Measurements from ENCODE around the gene OR10AD1. TPM values are rescaled to one million over a fixed set of nuclear protein-coding genes. Genes with fewer than 3 reads are reported as not detected.
"Not testable (repeated sequence)": the region's sequence is repeated elsewhere in the genome, so short reads cannot be mapped to it uniquely, and the experiment has no call there.

The OR10AD1 gene
- total RNA-seq, 1 experiment from 2014 or later = not detected

DNA sequence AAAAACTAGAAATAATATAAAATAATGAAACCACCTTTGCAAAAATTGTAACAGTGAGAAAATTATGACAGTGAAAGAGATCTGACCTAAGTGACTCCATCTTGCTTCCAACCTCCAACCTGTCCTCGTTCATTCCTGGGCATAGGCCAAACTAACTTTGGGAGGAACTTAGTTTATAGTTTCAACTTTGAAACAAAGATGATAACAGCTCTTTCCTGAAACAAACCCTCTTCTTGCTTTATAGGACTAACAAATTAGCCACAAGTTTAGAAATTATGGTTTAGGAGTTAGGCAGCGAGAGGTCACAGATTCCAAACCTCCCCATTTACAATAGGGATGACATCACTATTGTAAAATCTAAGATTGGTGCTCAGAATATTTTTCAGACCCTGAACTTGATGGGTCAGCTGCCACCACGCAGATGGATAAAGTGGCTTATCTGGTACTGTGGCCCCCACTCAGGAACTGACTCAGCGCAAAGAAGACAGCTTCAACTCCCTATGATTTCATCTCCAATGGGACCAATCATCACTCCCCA lies 32.8 kb upstream of the OR10AD1 start:
- Histone ChIP-seq H3K36me3 (ENCODE audit: low read depth) (no peaks in the 10 kb centered on the region), H3K9me2 (ENCODE audit: insufficient read depth) (no peaks in the 10 kb centered on the region), H3K9me3 (ENCODE audit: insufficient read depth, low read depth) (0 out of 2 replicates have a peak, but pooled peaks cover 3% of the 10 kb centered on the region), H2AFZ (no peak overlapping the region), H3K4me1 (replicated peaks; ENCODE audit: insufficient read depth) (no peaks in the 10 kb centered on the region), H3K27me3 (ENCODE audit: insufficient read depth, low read depth) (peaks cover 11% of the 10 kb centered on the region; the same call in 1 of the 2 replicates), H3K4me2 (no peak overlapping the region), H3K27ac (no peak overlapping the region), H3K4me3 (no peak overlapping the region), H4K20me1 (ENCODE audit: insufficient read depth) (no peaks in the 10 kb centered on the region), H3F3A (ENCODE audit: insufficient read depth, low read depth) (no peaks in the 10 kb centered on the region), H3K79me2 (ENCODE audit: low read depth) (no peaks in the 10 kb centered on the region)
- BruUV-seq (replicated peaks) = no TSS peak
- CTCF ChIA-PET = no interaction called here
- DNase-seq = no peak
- TF ChIP-seq EZH2 (IDR thresholded peaks at IDR 0.05; ENCODE audit: low read depth) = no peak
- no peak for TF ChIP-seq CTCF (conservative IDR thresholded peaks at IDR 0.05)
- POLR2A ChIA-PET (ENCODE audit: unreplicated experiment) = no interaction called here
- intact Hi-C loops (cut with micrococcal nuclease; ENCODE audit: unreplicated experiment) = no loop called here

GRCh38 chr12:48231169-48231958 lies 28.3 kb upstream of the OR10AD1 start:
- H3K4me1 ChIP-seq (replicated peaks; ENCODE audit: insufficient read depth); H2AFZ ChIP-seq; POLR2A ChIA-PET (ENCODE audit: unreplicated experiment); intact Hi-C loops (cut with micrococcal nuclease; ENCODE audit: unreplicated experiment); H3K4me2 ChIP-seq; H3K79me2 ChIP-seq (ENCODE audit: low read depth); CTCF ChIA-PET; DNase-seq; H3K36me3 ChIP-seq (ENCODE audit: low read depth); BruUV-seq (replicated peaks); H3K27me3 ChIP-seq (ENCODE audit: insufficient read depth, low read depth); H3K27ac ChIP-seq; H4K20me1 ChIP-seq (ENCODE audit: insufficient read depth); H3K9me3 ChIP-seq (ENCODE audit: insufficient read depth, low read depth); H3K4me3 ChIP-seq; H3K9me2 ChIP-seq (ENCODE audit: insufficient read depth); H3F3A ChIP-seq (ENCODE audit: insufficient read depth, low read depth): not testable (repeated sequence)

DNA sequence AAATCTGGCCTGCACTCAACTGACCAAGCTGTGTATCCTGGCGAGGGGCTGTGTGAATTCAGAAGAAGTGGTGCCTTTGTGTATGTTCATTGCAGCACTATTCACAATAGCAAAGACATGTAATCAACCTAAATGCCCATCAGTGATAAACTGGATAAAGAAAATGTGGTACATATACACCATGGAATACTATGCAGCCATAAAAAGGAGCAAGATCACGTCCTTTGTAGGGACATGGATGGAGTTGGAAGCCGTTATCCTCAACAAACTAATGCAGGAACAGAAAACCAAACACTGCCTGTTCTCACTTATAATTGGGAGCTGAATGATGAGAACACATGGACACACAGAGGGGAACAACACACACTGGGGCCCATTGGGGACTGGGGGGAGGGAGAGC lies 21.4 kb upstream of the OR10AD1 start:
- POLR2A ChIA-PET (ENCODE audit: unreplicated experiment); H3K9me2 ChIP-seq (ENCODE audit: insufficient read depth); H3K9me3 ChIP-seq (ENCODE audit: insufficient read depth, low read depth); DNase-seq; H3K36me3 ChIP-seq (ENCODE audit: low read depth); H3K4me3 ChIP-seq; H3K79me2 ChIP-seq (ENCODE audit: low read depth); H2AFZ ChIP-seq; H3K4me1 ChIP-seq (replicated peaks; ENCODE audit: insufficient read depth); intact Hi-C loops (cut with micrococcal nuclease; ENCODE audit: unreplicated experiment); CTCF ChIA-PET; H3K27ac ChIP-seq; H3K27me3 ChIP-seq (ENCODE audit: insufficient read depth, low read depth); BruUV-seq (replicated peaks); H3K4me2 ChIP-seq; H4K20me1 ChIP-seq (ENCODE audit: insufficient read depth); H3F3A ChIP-seq (ENCODE audit: insufficient read depth, low read depth): not testable (repeated sequence)

GRCh38 chr12:48221645-48222044 lies 18.6 kb upstream of the OR10AD1 start:
- Histone ChIP-seq H3K4me1 (replicated peaks; ENCODE audit: insufficient read depth) (no peaks in the 10 kb centered on the region), H3K4me2 (no peak overlapping the region), H3K4me3 (no peak overlapping the region), H2AFZ (no peak overlapping the region), H3K27ac (no peak overlapping the region), H3K36me3 (ENCODE audit: low read depth) (no peaks in the 10 kb centered on the region), H3K9me2 (ENCODE audit: insufficient read depth) (no peaks in the 10 kb centered on the region), H3K9me3 (ENCODE audit: insufficient read depth, low read depth) (no peaks in the 10 kb centered on the region), H3K27me3 (ENCODE audit: insufficient read depth, low read depth) (peaks cover under 1% of the 10 kb centered on the region; the same call in 1 of the 2 replicates), H3K79me2 (ENCODE audit: low read depth) (no peaks in the 10 kb centered on the region), H4K20me1 (ENCODE audit: insufficient read depth) (no peaks in the 10 kb centered on the region), H3F3A (ENCODE audit: insufficient read depth, low read depth) (no peaks in the 10 kb centered on the region)
- intact Hi-C loops (cut with micrococcal nuclease; ENCODE audit: unreplicated experiment) = no loop called here
- DNase-seq = no peak
- ChIA-PET POLR2A (ENCODE audit: unreplicated experiment) (no interaction called here), CTCF (interaction anchor here (0.7 kb wide), 1 partner anchor 146 kb away, joined by 9 read pairs; no protein-coding TSS in a partner anchor)
- TF ChIP-seq CTCF (conservative IDR thresholded peaks at IDR 0.05) (no peak), EZH2 (IDR thresholded peaks at IDR 0.05; ENCODE audit: low read depth) (no peak)
- no TSS peak for BruUV-seq (replicated peaks)

All from PC-9 (cell line).